Cardiac muscle cell (in vitro differentiated cells and primary cell): ENCODE measurements around the gene HEATR3. TPM values are rescaled to one million over a fixed set of nuclear protein-coding genes. Genes with fewer than 3 reads are reported as not detected.

ENCODE experiments used
- DNase-seq, 2 donors: peaks; one replicate each; pipeline versions ENCODE4 v3.0.0 to v3.0.0-alpha.2; 2010 to 2017; ENCODE audit warnings: low read depth in 1 of 2, low spot score in 1 of 2
- H3K27ac ChIP-seq: fragments of 200-600 bp; sonication (generic); 2 replicates; pipeline ENCODE4 v1.5.1; 2016
- H3K27me3 ChIP-seq: fragments of 200-600 bp; sonication (generic); 2 replicates; pipeline ENCODE4 v1.6.0; 2016; ENCODE audit warnings: control low read depth
- H3K36me3 ChIP-seq: fragments of 200-600 bp; sonication (generic); 2 replicates; pipeline ENCODE4 v1.5.1; 2016; ENCODE audit warnings: control low read depth
- H3K4me1 ChIP-seq: fragments of 200-600 bp; sonication (generic); 2 replicates; pipeline ENCODE4 v1.8.1; 2017; ENCODE audit warnings: low read depth, mild to moderate bottlenecking, mixed run types
- H3K4me3 ChIP-seq: fragments of 200-600 bp; sonication (generic); 2 replicates; pipeline ENCODE4 v1.5.1; 2016; ENCODE audit warnings: mild to moderate bottlenecking
- H3K9me3 ChIP-seq: fragments of 200-600 bp; sonication (generic); 2 replicates; pipeline ENCODE4 v1.5.1; 2017; ENCODE audit warnings: low read depth, mild to moderate bottlenecking, control low read depth
- CTCF ChIP-seq: IDR thresholded peaks from 2 replicates; pipeline ENCODE4 v1.5.1; 2012; ENCODE audit warnings: low read depth, mild to moderate bottlenecking, low read length
- polyA plus RNA-seq: library from polyadenylated mRNA; unstranded; fragments of >200 nt; fragmentation: Nextera tagmentation; extraction: Ambion mirVana; gene quantifications from 2 replicates; pipeline ENCODE4 v1.2.1, GENCODE V29; 2016
- total RNA-seq: library from RNA; depleted of rRNA; stranded (reverse); fragments of >200 nt; gene quantifications from 2 replicates; pipeline ENCODE4 v1.2.3, GENCODE V29; 2016

The HEATR3 gene
- total RNA-seq (23.9 and 24.9 TPM in 2 replicates), polyA plus RNA-seq (7.7 and 10.7 TPM in 2 replicates)

- no peaks in the 10 kb centered on the region for H3K36me3 ChIP-seq
- peak within 1 kb of the TSS; percentile 94 for H3K27ac ChIP-seq
- peak within 1 kb of the TSS; percentile 77 for H3K4me3 ChIP-seq
- H3K27me3 ChIP-seq, result no peaks in the 10 kb centered on the region
- TF ChIP-seq CTCF, result no peak
- peak; percentile 95 to 96 for DNase-seq
- H3K9me3 ChIP-seq, result no peaks in the 10 kb centered on the region
- peaks cover 6% of the 10 kb centered on the region for H3K4me1 ChIP-seq
Measured at GRCh38 chr16:50065624-50066481, at the start of gene HEATR3. TSS of gene HEATR3 (plus strand) at chr16:50065970. CDS start at chr16:50066132, 162 bp downstream.

GRCh38 chr16:50017553-50017952 is 48.2 kb upstream of the HEATR3 start:
- no peak overlapping the region for H3K27ac ChIP-seq
- no peaks in the 10 kb centered on the region for H3K4me1 ChIP-seq
- DNase-seq, result no peak
- no peaks in the 10 kb centered on the region for H3K36me3 ChIP-seq
- no peaks in the 10 kb centered on the region for H3K9me3 ChIP-seq
- no peaks in the 10 kb centered on the region for H3K27me3 ChIP-seq
- TF ChIP-seq CTCF, result no peak
- H3K4me3 ChIP-seq, result no peak overlapping the region

- H3K4me1 ChIP-seq, result peaks cover 6% of the 10 kb centered on the region
- TF ChIP-seq CTCF, result peak; percentile 14
- H3K4me3 ChIP-seq, result no peak overlapping the region
- H3K9me3 ChIP-seq, result no peaks in the 10 kb centered on the region
- H3K36me3 ChIP-seq, result no peaks in the 10 kb centered on the region
- no peak overlapping the region for H3K27ac ChIP-seq
- DNase-seq, result peak; percentile 27 to 52
- no peaks in the 10 kb centered on the region for H3K27me3 ChIP-seq
Measured at GRCh38 chr16:50021544-50021943, 44.2 kb upstream of the HEATR3 start.

GRCh38 chr16:50023641-50024040 is 42.1 kb upstream of the HEATR3 start:
- no peak for DNase-seq
- no peaks in the 10 kb centered on the region for H3K9me3 ChIP-seq
- TF ChIP-seq CTCF, result no peak
- H3K27me3 ChIP-seq, result no peaks in the 10 kb centered on the region
- no peak overlapping the region for H3K4me3 ChIP-seq
- H3K4me1 ChIP-seq, result peaks cover 6% of the 10 kb centered on the region
- no peak overlapping the region for H3K27ac ChIP-seq
- H3K36me3 ChIP-seq, result no peaks in the 10 kb centered on the region

- no peak for DNase-seq
- H3K4me3 ChIP-seq, result no peak overlapping the region
- H3K4me1 ChIP-seq, result peaks cover 6% of the 10 kb centered on the region
- H3K9me3 ChIP-seq, result no peaks in the 10 kb centered on the region
- H3K36me3 ChIP-seq, result no peaks in the 10 kb centered on the region
- TF ChIP-seq CTCF, result no peak
- H3K27ac ChIP-seq, result no peak overlapping the region
- H3K27me3 ChIP-seq, result no peaks in the 10 kb centered on the region
Measured at GRCh38 chr16:50024207-50024606, 41.6 kb upstream of the HEATR3 start.
